ENCODE measurements around the gene POLR2M.

POLR2M gene

GRCh38 chr15:57692709-57693108 lies 13.8 kb upstream of the POLR2M start:
- DNase-seq: no peak

- no peak for DNase-seq
Measured at GRCh38 chr15:57694279-57694678, 12.2 kb upstream of the POLR2M start.

- no peak for DNase-seq
Measured at GRCh38 chr15:57696146-57696545, 10.4 kb upstream of the POLR2M start.

- DNase-seq: no peak
Measured at GRCh38 chr15:57697588-57697987, 8.9 kb upstream of the POLR2M start.

- no peak for DNase-seq
Measured at GRCh38 chr15:57698243-57698642, 8.3 kb upstream of the POLR2M start.

GRCh38 chr15:57698991-57699390 lies 7.5 kb upstream of the POLR2M start:
- DNase-seq: no peak

- no peak for DNase-seq
Measured at GRCh38 chr15:57703387-57703786, 3.1 kb upstream of the POLR2M start.

GRCh38 chr15:57704441-57704840 lies 2.1 kb upstream of the POLR2M start:
- DNase-seq: no peak

- no peak for DNase-seq
Measured at GRCh38 chr15:57705746-57706404, 639 bp upstream of the POLR2M start.

- DNase-seq: no peak
Measured at GRCh38 chr15:57708047-57708446, 1.5 kb downstream of the POLR2M start.

- DNase-seq: no peak
Measured at GRCh38 chr15:57718309-57718708, 11.8 kb downstream of the POLR2M start.

GRCh38 chr15:57720867-57721266 lies 14.4 kb downstream of the POLR2M start:
- DNase-seq: no peak

- peak; percentile 54 for DNase-seq
Measured at GRCh38 chr15:57726411-57726810, 19.9 kb downstream of the POLR2M start.

GRCh38 chr15:57727031-57727430 lies 20.5 kb downstream of the POLR2M start:
- DNase-seq: no peak

GRCh38 chr15:57728436-57728835 lies 21.9 kb downstream of the POLR2M start:
- no peak for DNase-seq

GRCh38 chr15:57730876-57731275 lies 24.4 kb downstream of the POLR2M start:
- DNase-seq: no peak

GRCh38 chr15:57731530-57732103 lies 25.1 kb downstream of the POLR2M start:
- DNase-seq: no peak

- DNase-seq: peak; percentile 23
Measured at GRCh38 chr15:57732526-57733331, 26.2 kb downstream of the POLR2M start.

- no peak for DNase-seq
Measured at GRCh38 chr15:57734860-57735259, 28.3 kb downstream of the POLR2M start.

GRCh38 chr15:57735431-57735830 lies 28.9 kb downstream of the POLR2M start:
- DNase-seq: no peak

- DNase-seq: no peak
Measured at GRCh38 chr15:57735891-57736290, 29.4 kb downstream of the POLR2M start.

- DNase-seq: no peak
Measured at GRCh38 chr15:57736591-57736990, 30.1 kb downstream of the POLR2M start.

- DNase-seq: no peak
Measured at GRCh38 chr15:57738734-57739237, 32.3 kb downstream of the POLR2M start.

- no peak for DNase-seq
Measured at GRCh38 chr15:57740048-57740447, 33.5 kb downstream of the POLR2M start.

All from kidney glomerular epithelial cell (primary cell).